B cell (primary cell): Measurements from ENCODE around the gene RPRM. TPM values are rescaled to one million over a fixed set of nuclear protein-coding genes. Genes with fewer than 3 reads are reported as not detected.
"Not testable (repeated sequence)": the region's sequence is repeated elsewhere in the genome, so short reads cannot be mapped to it uniquely, and the experiment has no call there.

ENCODE experiments used
- ATAC-seq: fragments of 200-7000 bp; cut with Tn5 transposase; one replicate; pipeline ENCODE4 v1.10.0; 2021; ENCODE audit warnings: low read depth, mild to moderate bottlenecking, moderate number of reproducible peaks, moderate library complexity
- CTCF ChIA-PET: fragments of 350-600 bp; sonication (Branson Sonifier 250); formaldehyde crosslinking; loops from one replicate; lab custom pipeline; 2021; ENCODE audit warnings: antibody characterized with exemption, inconsistent platforms; lab: Charles Lee
- POLR2A ChIA-PET: fragments of 350-600 bp; sonication (Branson Sonifier 250); formaldehyde crosslinking; loops from one replicate; lab custom pipeline; 2021; ENCODE audit warnings: antibody characterized with exemption; lab: Charles Lee
- DNase-seq: peaks from one replicate; pipeline ENCODE4 v3.0.0; 2013
- H2AFZ ChIP-seq: 2 replicates; pipeline ENCODE4 v1.6.1; 2012; ENCODE audit warnings: mild to moderate bottlenecking, low read depth, low read length; ENCODE audit not compliant: insufficient read depth, poor library complexity, severe bottlenecking
- H3K27ac ChIP-seq, 2 donors: 1 replicate in 1 of 2; 2 replicates in 1 of 2; pipeline ENCODE4 v1.5.1; 2012 to 2013; ENCODE audit warnings: low read length in 2 of 2, mild to moderate bottlenecking in 2 of 2, moderate library complexity in 1 of 2
- H3K27me3 ChIP-seq, 4 experiments: fragments of 200-600 bp in 1 of 4; sonication (generic) in 1 of 4; replicated peaks in 1 of 4; 1 replicate in 2 of 4; 2 replicates in 2 of 4; pipeline versions ENCODE4 v1.6.1 to v1.7.0; 2013 to 2016; ENCODE audit warnings: low read length in 3 of 4, mild to moderate bottlenecking in 2 of 4, mixed read lengths in 1 of 4, moderate library complexity in 1 of 4; ENCODE audit not compliant: insufficient read depth in 4 of 4, control insufficient read depth in 3 of 4; ENCODE audit errors: control extremely low read depth in 1 of 4
- H3K36me3 ChIP-seq, 2 experiments: replicated peaks in 1 of 2; 1 replicate in 1 of 2; 2 replicates in 1 of 2; pipeline versions ENCODE4 v1.6.1 to v1.7.1; 2013; ENCODE audit warnings: low read length in 1 of 2; ENCODE audit not compliant: insufficient read depth in 2 of 2, control insufficient read depth in 1 of 2; ENCODE audit errors: control extremely low read depth in 1 of 2, extremely low read depth in 1 of 2
- H3K4me1 ChIP-seq, 2 donors: fragments of 200-600 bp in 1 of 2; sonication (generic) in 1 of 2; 1 replicate in 1 of 2; 2 replicates in 1 of 2; pipeline versions ENCODE4 v1.5.1 to v1.6.1; 2013 to 2017; ENCODE audit warnings: low read length in 2 of 2; ENCODE audit not compliant: control insufficient read depth in 2 of 2, insufficient read depth in 2 of 2
- H3K4me2 ChIP-seq: replicated peaks from 2 replicates; pipeline ENCODE3; 2012; ENCODE audit warnings: mild to moderate bottlenecking, low read depth, low read length; ENCODE audit not compliant: poor library complexity, severe bottlenecking
- H3K4me3 ChIP-seq, 5 experiments: fragments of 200-600 bp in 1 of 5; sonication (generic) in 1 of 5; 1 replicate in 3 of 5; 2 replicates in 2 of 5; pipeline versions ENCODE4 v1.5.1 to v1.7.0; 2011 to 2016; ENCODE audit warnings: low read length in 4 of 5, mild to moderate bottlenecking in 4 of 5, low read depth in 2 of 5, control low read depth in 1 of 5, moderate library complexity in 1 of 5; ENCODE audit not compliant: insufficient read depth in 1 of 5; ENCODE audit errors: control extremely low read depth in 1 of 5, extremely low read depth in 1 of 5
- H3K79me2 ChIP-seq: fragments of 200-600 bp; sonication (generic); one replicate; pipeline ENCODE4 v1.6.0; 2016; ENCODE audit warnings: low read length; ENCODE audit not compliant: control insufficient read depth, insufficient read depth
- H3K9ac ChIP-seq: fragments of 200-600 bp; sonication (generic); 2 replicates; pipeline ENCODE4 v1.6.1; 2017; ENCODE audit warnings: mild to moderate bottlenecking, low read length, moderate library complexity
- H3K9me3 ChIP-seq, 3 donors: one replicate each; pipeline versions ENCODE4 v1.6.1 to v1.7.1; 2013; ENCODE audit warnings: low read length in 2 of 3; ENCODE audit not compliant: control insufficient read depth in 2 of 3, insufficient read depth in 1 of 3; ENCODE audit errors: control extremely low read depth in 1 of 3
- H4K20me1 ChIP-seq: 2 replicates; pipeline ENCODE4 v1.6.0; 2012; ENCODE audit warnings: mild to moderate bottlenecking, low read length; ENCODE audit not compliant: insufficient read depth, control insufficient read depth, poor library complexity, severe bottlenecking
- H3K27ac Mint-ChIP-seq: one replicate; pipeline ENCODE4 v1.8.0; 2021; ENCODE audit warnings: mixed read lengths
- H3K27me3 Mint-ChIP-seq: one replicate; pipeline ENCODE4 v1.8.0; 2021; ENCODE audit warnings: mixed read lengths
- H3K4me1 Mint-ChIP-seq: one replicate; pipeline ENCODE4 v1.8.0; 2021; ENCODE audit warnings: mixed read lengths
- H3K4me3 Mint-ChIP-seq: one replicate; pipeline ENCODE4 v1.8.0; 2021; ENCODE audit warnings: mixed read lengths
- H3K9me3 Mint-ChIP-seq: one replicate; pipeline ENCODE4 v1.8.0; 2022; ENCODE audit warnings: mixed read lengths; ENCODE audit not compliant: insufficient read depth
- EZH2 ChIP-seq: IDR thresholded peaks from 2 replicates; pipeline ENCODE4 v1.6.1; 2012; ENCODE audit warnings: borderline replicate concordance, low read depth, mild to moderate bottlenecking, moderate library complexity, low read length; ENCODE audit not compliant: insufficient read depth, poor library complexity, severe bottlenecking
- WGBS: methylation state at CpG from one replicate; pipeline ENCODE4 v1.1.5; 2013; ENCODE audit warnings: missing lambda C conversion rate; ENCODE audit not compliant: insufficient coverage; 5-methylcytosine and 5-hydroxymethylcytosine counted together
- intact Hi-C: fragments of 100-400 bp; cut with micrococcal nuclease; formaldehyde crosslinking; loops from one replicate; pipeline ENCODE4 v1.10.0; 2022
- polyA plus RNA-seq: library from polyadenylated mRNA; depleted of rRNA; stranded (reverse); fragments of >200 nt; gene quantifications from 2 replicates; pipeline ENCODE4 v1.2.3, GENCODE V29; 2012
- total RNA-seq, 2 donors: library from RNA; stranded (reverse); fragments of 120-200 nt in 1 of 2; gene quantifications; 1 replicate in 1 of 2; 2 replicates in 1 of 2; pipeline versions ENCODE4 v1.2.3 to v1.2.4, GENCODE V29; 2013 to 2022

The RPRM gene
- total and polyA plus RNA-seq, 2 donors (not counting 1 experiment from before 2014, with no cell fraction given) = not detected

DNA sequence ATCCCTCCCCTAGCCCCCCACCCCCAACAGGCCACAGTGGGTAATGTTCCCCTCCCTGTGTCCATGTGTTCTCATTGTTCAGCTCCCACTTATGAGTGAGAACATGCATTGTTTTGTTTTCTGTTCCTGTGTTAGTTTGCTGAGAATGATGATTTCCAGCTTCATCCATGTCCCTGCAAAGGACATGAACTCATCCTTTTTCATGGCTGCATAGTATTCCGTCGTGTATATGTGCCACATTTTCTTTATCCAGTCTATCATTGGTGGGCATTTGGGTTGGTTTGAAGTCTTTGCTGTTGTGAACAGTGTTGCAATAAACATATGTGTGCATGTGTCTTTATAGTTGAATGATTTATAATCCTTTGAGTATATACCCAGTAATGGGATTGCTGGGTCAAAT is 38.5 kb downstream of the RPRM start:
- H3K79me2 ChIP-seq, ATAC-seq, H3K27ac Mint-ChIP-seq, H3K9me3 Mint-ChIP-seq, H3K4me1 ChIP-seq, H3K9me3 ChIP-seq, H3K27me3 Mint-ChIP-seq, H3K4me3 Mint-ChIP-seq, H3K27ac ChIP-seq, H3K4me2 ChIP-seq, H3K4me3 ChIP-seq, H3K36me3 ChIP-seq, H3K9ac ChIP-seq, POLR2A ChIA-PET, H3K27me3 ChIP-seq, DNase-seq, H3K4me1 Mint-ChIP-seq, H4K20me1 ChIP-seq, H2AFZ ChIP-seq, CTCF ChIA-PET, intact Hi-C loops: not testable (repeated sequence)
- WGBS = no CpG with 5 or more reads among the region's 2 CpGs

- Histone ChIP-seq H3K4me1 (no peaks in the 10 kb centered on the region), H3K79me2 (no peaks in the 10 kb centered on the region), H3K9me3 (no peaks in the 10 kb centered on the region), H3K27me3 (no peaks in the 10 kb centered on the region), H3K36me3 (no peaks in the 10 kb centered on the region), H3K4me2 (no peak overlapping the region), H4K20me1 (no peaks in the 10 kb centered on the region), H3K27ac (no peak overlapping the region), H3K9ac (no peak overlapping the region), H3K4me3 (no peak overlapping the region), H2AFZ (no peak overlapping the region)
- no peak for TF ChIP-seq EZH2
- DNase-seq (no peak), ATAC-seq (no peak)
- Mint-ChIP-seq H3K4me1 (no peaks in the 10 kb centered on the region), H3K27me3 (no peaks in the 10 kb centered on the region), H3K27ac (no peak overlapping the region), H3K9me3 (no peaks in the 10 kb centered on the region), H3K4me3 (no peak overlapping the region)
- intact Hi-C loops = no loop called here
- ChIA-PET CTCF (no interaction called here), POLR2A (no interaction called here)
- no CpG with 5 or more reads among the region's 3 CpGs for WGBS
These were observed 45.2 kb downstream of the RPRM start for GRCh38 chr2:153433403-153433802.
